Neural progenitor cell (in vitro differentiated cells): Measurements from ENCODE around the gene SLC2A14. TPM values are rescaled to one million over a fixed set of nuclear protein-coding genes. Genes with fewer than 3 reads are reported as not detected.

Experiments
- DNase-seq: peaks from one replicate; pipeline ENCODE4 v3.0.0-alpha.2; 2016; ENCODE audit warnings: low spot score
- H2AFZ ChIP-seq: fragments of 200-600 bp; sonication (generic); replicated peaks from 2 replicates; pipeline ENCODE4 v1.6.1; 2016; ENCODE audit warnings: antibody characterized with exemption
- H3F3A ChIP-seq: fragments of 200-600 bp; sonication (generic); 2 replicates; pipeline ENCODE4 v1.6.1; 2016; ENCODE audit warnings: antibody characterized with exemption, low read depth
- H3K27ac ChIP-seq: fragments of 200-600 bp; sonication (generic); 2 replicates; pipeline ENCODE4 v1.5.1; 2016; ENCODE audit warnings: mild to moderate bottlenecking
- H3K27me3 ChIP-seq: fragments of 200-600 bp; sonication (generic); 2 replicates; pipeline ENCODE4 v1.6.1; 2016; ENCODE audit warnings: mild to moderate bottlenecking, moderate library complexity
- H3K36me3 ChIP-seq: fragments of 200-600 bp; sonication (generic); 2 replicates; pipeline ENCODE4 v1.5.1; 2016
- H3K4me1 ChIP-seq: fragments of 200-600 bp; sonication (generic); 2 replicates; pipeline ENCODE4 v1.6.1; 2016; ENCODE audit warnings: mixed run types
- H3K4me2 ChIP-seq: fragments of 200-600 bp; sonication (generic); 2 replicates; pipeline ENCODE4 v1.6.1; 2016
- H3K4me3 ChIP-seq: fragments of 200-600 bp; sonication (generic); 2 replicates; pipeline ENCODE4 v1.5.1; 2016
- H3K79me2 ChIP-seq: fragments of 200-600 bp; sonication (generic); 2 replicates; pipeline ENCODE4 v1.6.1; 2016; ENCODE audit warnings: low read depth
- H3K9ac ChIP-seq: fragments of 200-600 bp; sonication (generic); 2 replicates; pipeline ENCODE4 v1.6.1; 2016
- H3K9me3 ChIP-seq: fragments of 200-600 bp; sonication (generic); 2 replicates; pipeline ENCODE4 v1.5.1; 2016; ENCODE audit warnings: low read depth
- H4K20me1 ChIP-seq: fragments of 200-600 bp; sonication (generic); 2 replicates; pipeline ENCODE4 v1.6.1; 2016; ENCODE audit warnings: low read depth
- H3K27ac Mint-ChIP-seq: 3 replicates; pipeline ENCODE4 v1.8.0; 2021; ENCODE audit warnings: mixed read lengths
- H3K27me3 Mint-ChIP-seq: 2 replicates; pipeline ENCODE4 v1.8.0; 2022; ENCODE audit warnings: low read depth, mild to moderate bottlenecking, inconsistent platforms, moderate library complexity, mixed read lengths; ENCODE audit not compliant: insufficient read depth
- H3K36me3 Mint-ChIP-seq: 3 replicates; pipeline ENCODE4 v1.8.0; 2021; ENCODE audit warnings: mixed read lengths
- H3K4me1 Mint-ChIP-seq: 3 replicates; pipeline ENCODE4 v1.8.0; 2021; ENCODE audit warnings: mixed read lengths
- H3K4me3 Mint-ChIP-seq: 3 replicates; pipeline ENCODE4 v1.8.0; 2021; ENCODE audit warnings: mild to moderate bottlenecking, moderate library complexity, mixed read lengths
- H3K9me3 Mint-ChIP-seq: 3 replicates; pipeline ENCODE4 v1.8.0; 2020; ENCODE audit warnings: mixed read lengths
- CTCF ChIP-seq: fragments of 200-600 bp; sonication (generic); IDR thresholded peaks from 2 replicates; pipeline ENCODE4 v1.5.1; 2017; ENCODE audit warnings: antibody characterized with exemption, mild to moderate bottlenecking
- EZH2 ChIP-seq: fragments of 200-600 bp; sonication (generic); IDR thresholded peaks from 2 replicates; pipeline ENCODE4 v1.6.1; 2017; ENCODE audit warnings: antibody characterized with exemption, mild to moderate bottlenecking, moderate library complexity
- EZH2phosphoT487 ChIP-seq: fragments of 200-600 bp; sonication (generic); IDR thresholded peaks from 2 replicates; pipeline ENCODE4 v1.6.1; 2017; ENCODE audit warnings: antibody characterized with exemption
- small RNA-seq: library from RNA; depleted of rRNA; stranded (forward); fragments of <200 nt; gene quantifications from one replicate; pipeline ENCODE3, GENCODE V24; 2015
- total RNA-seq: library from RNA; depleted of rRNA; stranded (reverse); fragments of >200 nt; gene quantifications from 2 replicates; pipeline ENCODE4 v1.2.3, GENCODE V29; 2015; ENCODE audit warnings: low replicate concordance

The SLC2A14 gene
- total RNA-seq, 1 donor from 2014 or later = 0.49 TPM

DNA sequence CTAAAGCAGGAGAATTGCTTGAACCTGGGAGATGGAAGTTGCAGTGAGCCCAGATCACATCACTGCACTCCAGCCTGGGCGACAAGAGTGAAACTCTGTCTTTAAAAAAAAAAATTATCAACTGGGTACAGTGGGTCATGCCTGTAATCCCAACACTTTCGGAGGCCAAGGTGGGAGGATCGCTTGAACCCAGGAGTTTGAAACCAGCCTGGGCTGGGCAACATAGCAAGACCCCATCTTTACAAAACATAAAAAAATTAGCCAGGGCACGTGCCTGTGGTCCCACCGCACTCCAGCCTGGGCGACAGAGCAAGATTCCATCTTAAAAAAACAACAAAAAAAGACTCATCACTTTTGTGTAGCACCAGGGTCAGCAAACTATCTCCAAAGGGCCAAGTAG, 90.7 kb downstream of the SLC2A14 start:
- TF ChIP-seq EZH2 (no peak), CTCF (no peak), EZH2phosphoT487 (no peak)
- H3K27ac Mint-ChIP-seq = no peak overlapping the region
- H3K4me3 Mint-ChIP-seq = no peak overlapping the region

GRCh38 chr12:7781274-7781673, 91.4 kb downstream of the SLC2A14 start:
- no peaks in the 10 kb centered on the region for H3K27me3 Mint-ChIP-seq
- H4K20me1 ChIP-seq = no peaks in the 10 kb centered on the region
- H3K9me3 ChIP-seq = no peaks in the 10 kb centered on the region
- H3K4me3 ChIP-seq = no peak overlapping the region
- no peak overlapping the region for H3K4me2 ChIP-seq
- no peak overlapping the region for H3K27ac ChIP-seq
- peaks cover 2% of the 10 kb centered on the region for H3K4me1 Mint-ChIP-seq
- no peaks in the 10 kb centered on the region for H3K4me1 ChIP-seq
- TF ChIP-seq EZH2phosphoT487 = no peak
- no peak for TF ChIP-seq CTCF
- no peak for TF ChIP-seq EZH2
- H3K27ac Mint-ChIP-seq = no peak overlapping the region
- H3K36me3 ChIP-seq = no peaks in the 10 kb centered on the region
- no peak overlapping the region for H3K9ac ChIP-seq
- DNase-seq = no peak
- no peaks in the 10 kb centered on the region for H3K79me2 ChIP-seq
- H3K9me3 Mint-ChIP-seq = no peaks in the 10 kb centered on the region
- H2AFZ ChIP-seq = no peak overlapping the region
- no peaks in the 10 kb centered on the region for H3F3A ChIP-seq
- H3K4me3 Mint-ChIP-seq = no peak overlapping the region
- H3K36me3 Mint-ChIP-seq = no peaks in the 10 kb centered on the region
- no peaks in the 10 kb centered on the region for H3K27me3 ChIP-seq

More for the DNA sequence above, 90.7 kb downstream of the SLC2A14 start:
- H3F3A ChIP-seq = peaks cover under 1% of the 10 kb centered on the region
- H2AFZ ChIP-seq = no peak overlapping the region
- no peaks in the 10 kb centered on the region for H3K36me3 ChIP-seq
- H3K4me2 ChIP-seq = no peak overlapping the region
- H3K4me1 ChIP-seq = no peaks in the 10 kb centered on the region
- H3K4me3 ChIP-seq = no peak overlapping the region
- peaks cover 2% of the 10 kb centered on the region for H3K4me1 Mint-ChIP-seq
- H3K9ac ChIP-seq = no peak overlapping the region
- H3K27me3 Mint-ChIP-seq = no peaks in the 10 kb centered on the region
- no peaks in the 10 kb centered on the region for H3K79me2 ChIP-seq
- no peak for DNase-seq
- no peaks in the 10 kb centered on the region for H3K9me3 Mint-ChIP-seq
- H4K20me1 ChIP-seq = no peaks in the 10 kb centered on the region
- H3K9me3 ChIP-seq = no peaks in the 10 kb centered on the region
- no peak overlapping the region for H3K27ac ChIP-seq
- no peaks in the 10 kb centered on the region for H3K36me3 Mint-ChIP-seq
- H3K27me3 ChIP-seq = peaks cover 2% of the 10 kb centered on the region

- Histone ChIP-seq H3K27me3 (no peaks in the 10 kb centered on the region), H3K9me3 (no peaks in the 10 kb centered on the region), H3K9ac (no peak overlapping the region), H3K27ac (no peak overlapping the region), H4K20me1 (no peaks in the 10 kb centered on the region), H2AFZ (no peak overlapping the region), H3F3A (no peaks in the 10 kb centered on the region), H3K79me2 (no peaks in the 10 kb centered on the region), H3K4me1 (no peaks in the 10 kb centered on the region), H3K4me2 (no peak overlapping the region), H3K36me3 (no peaks in the 10 kb centered on the region), H3K4me3 (no peak overlapping the region)
- Mint-ChIP-seq H3K27me3 (peaks cover 2% of the 10 kb centered on the region), H3K4me3 (no peak overlapping the region), H3K4me1 (peaks cover 3% of the 10 kb centered on the region), H3K27ac (no peak overlapping the region), H3K36me3 (no peaks in the 10 kb centered on the region), H3K9me3 (no peaks in the 10 kb centered on the region)
- no peak for TF ChIP-seq EZH2phosphoT487
- TF ChIP-seq EZH2 = no peak
- TF ChIP-seq CTCF = no peak
- no peak for DNase-seq
Measured at GRCh38 chr12:7769999-7770398, 102.7 kb downstream of the SLC2A14 start.

Small RNAs within 50 kb of the gene (small RNA-seq; reads per million reads assigned to genes)
- gene RF00019 = not detected

Other genes with a start within 250 kb of the SLC2A14 start
- not detected in 2 replicates for gene APOBEC1, start 207.0 kb downstream of the SLC2A14 start, total RNA-seq
- not detected in 2 replicates for gene GDF3, start 177.1 kb downstream of the SLC2A14 start, total RNA-seq
- gene DPPA3, start 161.5 kb downstream of the SLC2A14 start, total RNA-seq = 0.13 and 0.25 TPM in 2 replicates
- gene CLEC4C, start 125.5 kb downstream of the SLC2A14 start, total RNA-seq = not detected in 2 replicates
- gene NANOGNB, start 107.7 kb downstream of the SLC2A14 start, total RNA-seq = not detected in 2 replicates
- not detected in 2 replicates for gene NANOG, start 83.5 kb downstream of the SLC2A14 start, total RNA-seq
- 462 and 548 TPM in 2 replicates for gene SLC2A3, start 63.3 kb upstream of the SLC2A14 start, total RNA-seq
- 6.8 and 7.4 TPM in 2 replicates for gene FOXJ2, start 159.8 kb upstream of the SLC2A14 start, total RNA-seq
- not detected in 2 replicates for gene C3AR1, start 193.4 kb upstream of the SLC2A14 start, total RNA-seq
- 25.2 and 40.1 TPM in 2 replicates for gene NECAP1, start 209.4 kb upstream of the SLC2A14 start, total RNA-seq